GM12878 (cell line): ENCODE results near the gene ITPRIPL2. TPM values are rescaled to one million over a fixed set of nuclear protein-coding genes. Genes with fewer than 3 reads are reported as not detected.

Source experiments
- CREB1 ChIP-seq: IDR thresholded peaks from 2 replicates; pipeline ENCODE4 v1.6.1; 2012; ENCODE audit warnings: low read depth, mild to moderate bottlenecking, inconsistent platforms
- HDGF ChIP-seq: fragments of 450-650 bp; IDR thresholded peaks from 2 replicates; pipeline ENCODE4 v1.6.1; 2016; ENCODE audit warnings: antibody characterized with exemption
- IKZF1 ChIP-seq: fragments of 450-650 bp; conservative IDR thresholded peaks from 2 replicates; pipeline ENCODE4 v1.6.1; 2017; ENCODE audit warnings: antibody characterized with exemption, mild to moderate bottlenecking
- IKZF2 ChIP-seq, 2 experiments: fragments of 450-650 bp; IDR thresholded peaks; 2 replicates each; pipeline ENCODE4 v1.6.1; 2017; ENCODE audit warnings: mild to moderate bottlenecking in 2 of 2, moderate library complexity in 2 of 2
- KLF5 ChIP-seq: fragments of 450-650 bp; IDR thresholded peaks from 2 replicates; pipeline ENCODE4 v1.6.1; 2014; ENCODE audit warnings: mild to moderate bottlenecking; ENCODE audit not compliant: partially characterized antibody
- MEF2B ChIP-seq: fragments of 450-650 bp; IDR thresholded peaks from 2 replicates; pipeline ENCODE4 v1.6.1; 2018; ENCODE audit warnings: mild to moderate bottlenecking, moderate library complexity; ENCODE audit not compliant: partially characterized antibody, poor library complexity, severe bottlenecking
- MYB ChIP-seq: fragments of 150-350 bp; IDR thresholded peaks from 2 replicates; pipeline ENCODE4 v1.6.1; 2014; ENCODE audit warnings: mild to moderate bottlenecking, low read depth, low read length, borderline replicate concordance
- NR2C1 ChIP-seq: fragments of 450-650 bp; IDR thresholded peaks from 2 replicates; pipeline ENCODE4 v1.6.1; 2017; ENCODE audit warnings: antibody characterized with exemption, mild to moderate bottlenecking, moderate library complexity
- POLR2AphosphoS2 ChIP-seq: IDR thresholded peaks from 2 replicates; pipeline ENCODE4 v1.6.1; 2011; ENCODE audit warnings: low read depth, mild to moderate bottlenecking, low read length, improper control_type of control experiment, moderate library complexity
- POU2F2 ChIP-seq: IDR thresholded peaks from 3 replicates; pipeline ENCODE4 v1.6.1; 2011; ENCODE audit warnings: low read depth, mild to moderate bottlenecking, low read length, borderline replicate concordance
- RB1 ChIP-seq: fragments of 450-650 bp; formaldehyde crosslinking; IDR thresholded peaks from 2 replicates; pipeline ENCODE4 v1.6.1; 2017; ENCODE audit warnings: mild to moderate bottlenecking, borderline replicate concordance
- RUNX3 ChIP-seq: IDR thresholded peaks from 2 replicates; pipeline ENCODE4 v1.6.1; 2012; ENCODE audit warnings: low read length, inconsistent platforms
- SMAD1 ChIP-seq: fragments of 450-650 bp; IDR thresholded peaks from 2 replicates; pipeline ENCODE4 v1.6.1; 2018; ENCODE audit warnings: mild to moderate bottlenecking, low read depth; ENCODE audit not compliant: partially characterized antibody
- STAT3 ChIP-seq: IDR thresholded peaks from 2 replicates; pipeline ENCODE4 v1.6.1; 2011; ENCODE audit warnings: low read depth, low read length, improper control_type of control experiment
- ZNF24 ChIP-seq: fragments of 450-650 bp; IDR thresholded peaks from 2 replicates; pipeline ENCODE4 v1.6.1; 2017; ENCODE audit warnings: antibody characterized with exemption, mild to moderate bottlenecking
- polyA plus RNA-seq, 11 experiments: library from polyadenylated mRNA; depleted of rRNA in 4 of 11; unstranded in 6 of 11; stranded (reverse) in 5 of 11; fragments of >200 nt; fragmentation: Nextera tagmentation in 4 of 11; fragmentation: Illumina TruSeq in 1 of 11; extraction: Ambion mirVana in 4 of 11; extraction: Trizol in 1 of 11; gene quantifications; 1 replicate in 1 of 11; 2 replicates in 10 of 11; pipeline versions ENCODE4 v1.2.1 to v1.2.3, GENCODE V29; 2011 to 2016; ENCODE audit warnings: inconsistent platforms in 2 of 11, missing spikeins in 2 of 11, low read depth in 1 of 11
- total RNA-seq, 4 experiments: library from RNA; depleted of rRNA in 3 of 4; stranded (reverse); fragments of >200 nt in 3 of 4; fragmentation: Illumina TruSeq in 1 of 4; extraction: Trizol in 1 of 4; gene quantifications; 2 replicates each; pipeline versions ENCODE4 v1.2.1 to v1.2.3, GENCODE V29; 2013 to 2021
- TF ChIP-seq, protein P1 (sequence below): fragments of 450-650 bp; IDR thresholded peaks from 2 replicates; pipeline ENCODE4 v1.6.1; 2016; ENCODE audit warnings: mild to moderate bottlenecking
- TF ChIP-seq, protein P2 (sequence below): IDR thresholded peaks from 2 replicates; pipeline ENCODE4 v1.6.1; 2011; ENCODE audit warnings: mild to moderate bottlenecking, low read depth, low read length, moderate library complexity; ENCODE audit not compliant: insufficient replicate concordance
- TF ChIP-seq, protein P3 (sequence below): fragments of 450-650 bp; IDR thresholded peaks from 2 replicates; pipeline ENCODE4 v1.6.1; 2017; ENCODE audit warnings: mild to moderate bottlenecking, moderate library complexity
- TF ChIP-seq, protein P4 (sequence below): IDR thresholded peaks from 2 replicates; pipeline ENCODE4 v1.6.1; 2012; ENCODE audit warnings: low read depth, low read length, improper control_type of control experiment
- TF ChIP-seq, protein P5 (sequence below): IDR thresholded peaks from 2 replicates; pipeline ENCODE4 v1.6.1; 2011; ENCODE audit warnings: borderline replicate concordance, low read depth, mild to moderate bottlenecking, moderate library complexity, mixed read lengths, low read length; ENCODE audit not compliant: insufficient read depth; ENCODE audit errors: extremely low read length
- TF ChIP-seq, protein P6 (sequence below): fragments of 450-650 bp; IDR thresholded peaks from 2 replicates; pipeline ENCODE4 v1.6.1; 2014; ENCODE audit warnings: mild to moderate bottlenecking

ITPRIPL2 gene
- total and polyA plus RNA-seq, 10 of the 15 experiments (the other 5 are each of a cell fraction or from before 2014, with no cell fraction given): 0.48 to 14.3 (median 3.5) TPM

DNA sequence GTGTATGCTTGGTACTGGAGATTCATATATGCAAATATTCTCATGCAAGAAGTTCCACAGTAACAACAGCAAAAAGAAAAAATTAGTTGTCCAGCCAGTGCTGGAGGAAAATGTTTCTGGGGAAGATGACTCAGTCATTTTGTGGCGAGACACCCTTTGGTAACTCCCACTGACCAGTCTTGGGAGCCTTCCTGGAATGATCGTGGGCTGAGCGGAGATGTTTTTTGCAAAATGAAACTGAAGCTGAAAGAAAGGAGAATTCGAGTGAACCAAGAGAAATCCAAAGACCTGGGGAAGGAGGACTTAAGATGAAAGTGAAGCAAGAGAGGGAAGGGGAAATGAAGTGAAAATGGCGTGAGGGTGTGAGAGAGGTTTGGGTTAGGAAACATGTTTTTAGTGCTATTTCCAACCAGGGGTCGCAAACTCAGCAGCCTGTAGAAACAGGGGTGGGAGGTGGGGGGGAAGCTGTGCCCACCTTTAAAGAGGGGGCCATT, 5.2 kb downstream of the ITPRIPL2 start (continued):
- TF ChIP-seq, protein P1, sequence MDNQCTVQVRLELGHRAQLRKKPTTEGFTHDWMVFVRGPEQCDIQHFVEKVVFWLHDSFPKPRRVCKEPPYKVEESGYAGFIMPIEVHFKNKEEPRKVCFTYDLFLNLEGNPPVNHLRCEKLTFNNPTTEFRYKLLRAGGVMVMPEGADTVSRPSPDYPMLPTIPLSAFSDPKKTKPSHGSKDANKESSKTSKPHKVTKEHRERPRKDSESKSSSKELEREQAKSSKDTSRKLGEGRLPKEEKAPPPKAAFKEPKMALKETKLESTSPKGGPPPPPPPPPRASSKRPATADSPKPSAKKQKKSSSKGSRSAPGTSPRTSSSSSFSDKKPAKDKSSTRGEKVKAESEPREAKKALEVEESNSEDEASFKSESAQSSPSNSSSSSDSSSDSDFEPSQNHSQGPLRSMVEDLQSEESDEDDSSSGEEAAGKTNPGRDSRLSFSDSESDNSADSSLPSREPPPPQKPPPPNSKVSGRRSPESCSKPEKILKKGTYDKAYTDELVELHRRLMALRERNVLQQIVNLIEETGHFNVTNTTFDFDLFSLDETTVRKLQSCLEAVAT: peak; percentile 33; the same call in 1 of the 2 replicates
- TF ChIP-seq, protein P2, sequence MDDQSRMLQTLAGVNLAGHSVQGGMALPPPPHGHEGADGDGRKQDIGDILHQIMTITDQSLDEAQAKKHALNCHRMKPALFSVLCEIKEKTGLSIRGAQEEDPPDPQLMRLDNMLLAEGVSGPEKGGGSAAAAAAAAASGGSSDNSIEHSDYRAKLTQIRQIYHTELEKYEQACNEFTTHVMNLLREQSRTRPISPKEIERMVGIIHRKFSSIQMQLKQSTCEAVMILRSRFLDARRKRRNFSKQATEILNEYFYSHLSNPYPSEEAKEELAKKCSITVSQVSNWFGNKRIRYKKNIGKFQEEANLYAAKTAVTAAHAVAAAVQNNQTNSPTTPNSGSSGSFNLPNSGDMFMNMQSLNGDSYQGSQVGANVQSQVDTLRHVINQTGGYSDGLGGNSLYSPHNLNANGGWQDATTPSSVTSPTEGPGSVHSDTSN: no peak
- TF ChIP-seq POU2F2 (no peak), RUNX3 (peak; percentile 54), SMAD1 (no peak), MYB (no peak), ZNF24 (no peak), IKZF2 (IDR thresholded peaks at IDR 0.05) (peak; percentile 47 to 79; a peak in 3 of 4 replicates), MEF2B (no peak), POLR2AphosphoS2 (no peak), IKZF1 (peak; percentile 62), STAT3 (no peak), HDGF (no peak), CREB1 (no peak), NR2C1 (no peak), RB1 (no peak), KLF5 (no peak)
- TF ChIP-seq, protein P3, sequence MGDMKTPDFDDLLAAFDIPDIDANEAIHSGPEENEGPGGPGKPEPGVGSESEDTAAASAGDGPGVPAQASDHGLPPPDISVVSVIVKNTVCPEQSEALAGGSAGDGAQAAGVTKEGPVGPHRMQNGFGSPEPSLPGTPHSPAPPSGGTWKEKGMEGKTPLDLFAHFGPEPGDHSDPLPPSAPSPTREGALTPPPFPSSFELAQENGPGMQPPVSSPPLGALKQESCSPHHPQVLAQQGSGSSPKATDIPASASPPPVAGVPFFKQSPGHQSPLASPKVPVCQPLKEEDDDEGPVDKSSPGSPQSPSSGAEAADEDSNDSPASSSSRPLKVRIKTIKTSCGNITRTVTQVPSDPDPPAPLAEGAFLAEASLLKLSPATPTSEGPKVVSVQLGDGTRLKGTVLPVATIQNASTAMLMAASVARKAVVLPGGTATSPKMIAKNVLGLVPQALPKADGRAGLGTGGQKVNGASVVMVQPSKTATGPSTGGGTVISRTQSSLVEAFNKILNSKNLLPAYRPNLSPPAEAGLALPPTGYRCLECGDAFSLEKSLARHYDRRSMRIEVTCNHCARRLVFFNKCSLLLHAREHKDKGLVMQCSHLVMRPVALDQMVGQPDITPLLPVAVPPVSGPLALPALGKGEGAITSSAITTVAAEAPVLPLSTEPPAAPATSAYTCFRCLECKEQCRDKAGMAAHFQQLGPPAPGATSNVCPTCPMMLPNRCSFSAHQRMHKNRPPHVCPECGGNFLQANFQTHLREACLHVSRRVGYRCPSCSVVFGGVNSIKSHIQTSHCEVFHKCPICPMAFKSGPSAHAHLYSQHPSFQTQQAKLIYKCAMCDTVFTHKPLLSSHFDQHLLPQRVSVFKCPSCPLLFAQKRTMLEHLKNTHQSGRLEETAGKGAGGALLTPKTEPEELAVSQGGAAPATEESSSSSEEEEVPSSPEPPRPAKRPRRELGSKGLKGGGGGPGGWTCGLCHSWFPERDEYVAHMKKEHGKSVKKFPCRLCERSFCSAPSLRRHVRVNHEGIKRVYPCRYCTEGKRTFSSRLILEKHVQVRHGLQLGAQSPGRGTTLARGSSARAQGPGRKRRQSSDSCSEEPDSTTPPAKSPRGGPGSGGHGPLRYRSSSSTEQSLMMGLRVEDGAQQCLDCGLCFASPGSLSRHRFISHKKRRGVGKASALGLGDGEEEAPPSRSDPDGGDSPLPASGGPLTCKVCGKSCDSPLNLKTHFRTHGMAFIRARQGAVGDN: no peak
- TF ChIP-seq, protein P4, sequence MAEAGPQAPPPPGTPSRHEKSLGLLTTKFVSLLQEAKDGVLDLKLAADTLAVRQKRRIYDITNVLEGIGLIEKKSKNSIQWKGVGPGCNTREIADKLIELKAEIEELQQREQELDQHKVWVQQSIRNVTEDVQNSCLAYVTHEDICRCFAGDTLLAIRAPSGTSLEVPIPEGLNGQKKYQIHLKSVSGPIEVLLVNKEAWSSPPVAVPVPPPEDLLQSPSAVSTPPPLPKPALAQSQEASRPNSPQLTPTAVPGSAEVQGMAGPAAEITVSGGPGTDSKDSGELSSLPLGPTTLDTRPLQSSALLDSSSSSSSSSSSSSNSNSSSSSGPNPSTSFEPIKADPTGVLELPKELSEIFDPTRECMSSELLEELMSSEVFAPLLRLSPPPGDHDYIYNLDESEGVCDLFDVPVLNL: no peak
- TF ChIP-seq, protein P5, sequence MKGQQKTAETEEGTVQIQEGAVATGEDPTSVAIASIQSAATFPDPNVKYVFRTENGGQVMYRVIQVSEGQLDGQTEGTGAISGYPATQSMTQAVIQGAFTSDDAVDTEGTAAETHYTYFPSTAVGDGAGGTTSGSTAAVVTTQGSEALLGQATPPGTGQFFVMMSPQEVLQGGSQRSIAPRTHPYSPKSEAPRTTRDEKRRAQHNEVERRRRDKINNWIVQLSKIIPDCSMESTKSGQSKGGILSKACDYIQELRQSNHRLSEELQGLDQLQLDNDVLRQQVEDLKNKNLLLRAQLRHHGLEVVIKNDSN: no peak
- TF ChIP-seq, protein P6, sequence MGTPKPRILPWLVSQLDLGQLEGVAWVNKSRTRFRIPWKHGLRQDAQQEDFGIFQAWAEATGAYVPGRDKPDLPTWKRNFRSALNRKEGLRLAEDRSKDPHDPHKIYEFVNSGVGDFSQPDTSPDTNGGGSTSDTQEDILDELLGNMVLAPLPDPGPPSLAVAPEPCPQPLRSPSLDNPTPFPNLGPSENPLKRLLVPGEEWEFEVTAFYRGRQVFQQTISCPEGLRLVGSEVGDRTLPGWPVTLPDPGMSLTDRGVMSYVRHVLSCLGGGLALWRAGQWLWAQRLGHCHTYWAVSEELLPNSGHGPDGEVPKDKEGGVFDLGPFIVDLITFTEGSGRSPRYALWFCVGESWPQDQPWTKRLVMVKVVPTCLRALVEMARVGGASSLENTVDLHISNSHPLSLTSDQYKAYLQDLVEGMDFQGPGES: no peak
